Activated naive CD4-positive, alpha-beta T cell (primary cell): ENCODE results near the gene HES2.
"Not testable (repeated sequence)": the region's sequence is repeated elsewhere in the genome, so short reads cannot be mapped to it uniquely, and the experiment has no call there.

Experiments used
- DNase-seq, 4 experiments: peaks; one replicate each; lab custom pipeline; 2025; lab: John Stamatoyannopoulos, UW

Gene HES2

DNA sequence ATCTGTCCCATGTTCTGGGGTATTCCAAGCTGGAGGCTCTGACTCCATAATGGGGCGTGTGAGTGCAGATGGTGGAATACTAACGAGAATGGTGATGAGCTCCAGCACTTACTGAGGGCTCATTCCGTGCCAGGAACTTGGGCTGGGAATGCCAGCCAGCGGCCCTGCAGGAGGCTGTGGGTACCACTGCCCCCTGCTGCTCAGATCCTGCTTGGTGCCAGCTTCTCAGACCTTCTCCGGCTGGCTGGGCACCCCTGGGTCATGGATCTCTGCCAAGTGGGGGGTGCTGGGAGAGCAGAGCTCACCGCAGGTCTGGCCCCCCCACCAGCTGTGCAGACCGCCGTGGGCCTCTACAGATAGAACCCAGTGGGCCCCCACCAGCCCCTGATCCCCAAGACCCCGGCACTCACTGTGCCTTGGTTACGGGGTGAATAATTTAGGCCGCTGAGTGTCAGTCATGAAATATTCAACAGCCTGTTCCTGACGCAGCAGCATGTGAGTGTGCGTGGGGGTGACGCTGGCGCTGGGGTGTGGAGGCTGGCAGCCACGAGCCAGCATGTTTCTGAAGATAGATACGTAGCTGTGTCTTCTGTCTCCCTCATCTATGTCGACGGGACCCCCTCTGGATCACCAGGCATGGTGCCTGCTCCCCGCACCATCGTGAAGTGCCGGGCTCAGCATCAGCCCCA is 17.4 kb upstream of the HES2 start:
- not testable (repeated sequence) for DNase-seq

DNA sequence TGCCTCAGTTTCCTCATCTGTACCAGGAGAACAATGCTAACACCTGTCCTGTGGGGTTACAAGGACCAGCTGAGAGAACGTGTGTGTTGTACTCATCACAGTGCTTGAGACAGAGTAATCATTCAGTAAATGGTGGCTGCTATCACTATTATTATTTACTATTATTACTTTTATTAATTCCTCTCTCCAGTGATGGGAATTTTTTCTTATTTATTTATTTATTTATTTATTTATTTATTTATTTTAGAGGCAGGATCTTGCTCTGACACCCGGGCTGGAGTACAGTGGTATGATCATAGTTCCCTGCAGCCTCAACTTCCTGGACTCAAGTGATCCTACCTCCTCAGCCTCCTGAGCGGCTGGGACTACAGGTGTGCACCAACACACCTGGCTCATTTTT is 16.6 kb upstream of the HES2 start:
- not testable (repeated sequence) for DNase-seq

DNA sequence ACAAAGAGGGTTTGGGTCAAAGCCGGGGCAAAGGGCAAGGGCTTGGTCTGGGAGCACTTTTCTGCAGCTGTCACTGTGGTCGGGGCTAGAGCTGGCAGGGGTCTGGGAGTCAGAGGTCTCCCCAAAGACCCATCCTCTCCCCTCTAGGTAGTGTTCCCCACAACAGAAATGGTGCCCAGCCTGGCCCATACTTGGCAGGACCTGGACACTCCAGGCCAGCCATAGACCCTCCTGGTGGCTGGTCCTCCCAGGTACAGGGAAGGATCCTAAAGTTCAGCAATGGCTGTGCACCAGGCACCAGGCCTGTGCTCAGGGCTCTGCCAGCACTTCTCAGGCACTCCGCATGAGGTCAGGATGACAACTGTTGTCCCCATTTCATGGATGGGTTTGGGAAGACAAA is 15.8 kb upstream of the HES2 start:
- no peak for DNase-seq

DNA sequence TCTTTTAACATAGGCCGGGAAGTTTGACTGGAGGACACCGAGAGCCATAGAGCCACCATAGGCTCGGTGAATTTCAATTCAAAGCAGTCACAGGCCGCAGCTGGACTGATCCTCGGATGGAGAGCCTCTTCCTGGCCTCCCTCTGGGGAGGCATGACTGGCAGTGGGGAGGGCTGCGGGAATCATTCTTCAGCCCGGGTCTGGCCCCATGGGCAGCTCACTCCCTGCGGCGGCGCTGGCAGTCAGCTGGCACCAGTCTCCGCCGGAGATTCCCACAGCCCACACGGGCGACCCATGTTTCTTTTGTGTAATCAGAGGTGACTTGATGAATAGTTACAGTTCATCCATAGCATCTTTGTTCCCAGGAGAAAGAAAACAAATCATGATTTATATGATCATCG is 15.4 kb upstream of the HES2 start:
- DNase-seq: no peak

DNA sequence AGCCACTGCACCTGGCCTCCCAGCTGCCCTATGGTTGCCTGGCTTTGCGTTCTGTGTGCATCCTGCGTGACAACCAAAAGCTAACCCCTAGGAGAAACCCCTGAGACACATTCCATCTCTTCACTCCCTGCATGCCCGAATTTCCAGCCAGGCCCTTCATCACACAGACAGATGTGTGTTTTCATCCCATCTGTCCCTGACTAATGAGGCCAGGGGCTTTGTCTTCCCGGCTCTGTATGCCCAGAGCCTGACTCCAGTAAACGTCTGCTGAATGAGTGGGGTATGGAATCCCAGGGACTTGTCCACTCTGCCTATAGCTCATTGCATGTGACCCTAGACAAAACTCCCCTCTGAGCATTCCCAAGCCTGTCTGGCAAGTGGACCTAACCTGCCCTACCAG is 14.5 kb upstream of the HES2 start:
- no peak for DNase-seq

DNA sequence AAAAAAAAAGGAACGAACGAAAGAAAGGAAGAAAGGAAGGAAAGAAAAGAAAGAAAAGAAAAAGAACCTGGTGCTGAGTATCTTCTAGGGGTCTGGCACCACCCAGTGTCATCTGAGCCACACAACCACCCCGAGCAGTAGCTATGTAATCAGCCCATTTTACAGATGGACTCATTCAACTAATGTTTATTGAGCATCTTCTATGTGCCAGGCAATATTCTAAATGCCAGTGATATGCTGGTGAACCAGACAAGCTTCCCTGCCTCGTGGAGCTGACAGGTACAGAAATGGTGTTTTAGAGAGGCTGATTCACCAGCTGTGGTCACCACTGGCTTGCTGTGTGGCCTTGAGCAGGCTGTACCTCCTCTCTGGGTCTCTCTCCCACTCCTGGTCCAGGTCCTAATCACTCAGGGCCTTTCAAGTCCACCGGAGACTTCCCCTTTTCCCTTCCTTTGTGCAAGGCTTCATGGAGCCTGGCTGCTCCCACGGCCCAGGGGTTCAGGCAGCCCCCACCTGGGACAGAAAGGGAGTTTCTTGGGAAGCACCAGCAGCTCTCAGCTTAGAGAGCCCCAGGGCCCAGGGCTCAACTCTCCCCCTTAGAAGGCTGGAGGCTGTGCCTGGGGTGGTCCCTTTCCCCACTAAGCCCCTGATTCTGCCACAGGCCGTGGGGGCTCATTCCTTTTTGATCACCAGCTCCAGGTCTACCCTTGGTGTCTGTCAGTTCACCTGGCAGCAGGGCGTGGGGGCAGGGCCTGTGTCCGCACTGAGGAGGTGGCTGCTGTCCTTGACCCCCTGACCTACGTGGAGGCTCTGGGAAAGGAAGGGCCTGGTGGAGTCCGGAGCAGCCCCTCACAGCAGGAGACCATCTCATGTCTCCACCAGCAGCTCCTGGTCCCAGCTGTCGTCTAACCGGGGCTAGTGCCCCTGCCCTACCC is 12.2 kb upstream of the HES2 start:
- not testable (repeated sequence) for DNase-seq

DNA sequence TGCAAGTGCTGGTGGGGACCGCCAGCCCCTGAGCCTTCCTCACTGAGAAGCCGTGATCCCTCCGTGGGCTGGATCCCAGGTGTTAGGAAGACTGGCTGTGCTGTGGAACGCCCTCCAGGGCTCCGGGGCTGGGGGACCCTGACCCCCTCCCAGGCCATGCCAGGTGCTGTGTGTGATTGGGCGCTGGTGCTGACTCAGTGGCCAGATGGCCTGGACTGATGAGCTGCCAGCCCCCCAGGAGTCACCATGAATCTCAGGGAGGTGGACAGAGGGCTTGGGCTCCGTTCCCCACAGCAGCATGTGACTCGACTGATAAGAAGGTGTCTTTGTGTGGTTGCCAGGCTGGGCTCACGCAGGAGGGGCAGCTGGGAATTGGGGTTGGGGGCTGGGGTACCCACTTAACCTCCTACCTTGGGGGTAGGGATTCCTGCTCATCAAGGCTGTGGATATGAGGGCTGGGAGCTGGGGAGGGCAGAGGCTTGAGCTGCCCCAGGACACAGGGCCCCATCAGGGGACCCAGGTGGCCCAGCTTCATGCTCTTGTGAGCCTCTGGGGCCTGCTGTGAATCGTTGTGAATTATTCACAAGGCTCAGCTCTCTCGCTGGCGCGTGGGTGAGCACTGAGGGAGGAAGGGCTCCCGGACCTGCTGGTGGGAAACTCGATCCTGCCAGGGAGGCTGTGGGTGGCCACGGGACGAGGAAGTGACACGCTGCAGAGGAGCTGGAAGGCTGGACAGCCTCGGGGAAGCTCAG is 10.1 kb upstream of the HES2 start:
- not testable (repeated sequence) for DNase-seq

DNA sequence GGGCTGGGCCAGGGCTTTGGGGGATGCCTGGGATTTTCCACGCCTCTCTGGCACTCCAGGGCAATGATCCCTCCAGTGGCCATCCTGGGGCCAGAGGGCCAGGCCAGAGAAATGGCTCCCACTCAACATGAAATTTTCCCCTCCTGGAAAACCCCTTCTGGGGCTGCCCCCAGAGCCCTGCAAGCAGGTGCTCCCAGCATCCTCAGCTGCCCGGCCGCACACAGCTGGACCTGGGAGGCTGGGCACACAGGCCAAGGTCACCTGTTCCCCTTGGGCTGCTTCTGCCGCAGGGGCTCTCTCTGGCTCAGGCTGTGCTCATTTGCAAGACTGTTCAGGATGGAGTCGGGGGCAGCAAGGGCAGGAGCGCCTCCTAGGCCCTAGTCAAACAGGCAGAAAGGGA is 8.7 kb upstream of the HES2 start:
- DNase-seq: not testable (repeated sequence)

DNA sequence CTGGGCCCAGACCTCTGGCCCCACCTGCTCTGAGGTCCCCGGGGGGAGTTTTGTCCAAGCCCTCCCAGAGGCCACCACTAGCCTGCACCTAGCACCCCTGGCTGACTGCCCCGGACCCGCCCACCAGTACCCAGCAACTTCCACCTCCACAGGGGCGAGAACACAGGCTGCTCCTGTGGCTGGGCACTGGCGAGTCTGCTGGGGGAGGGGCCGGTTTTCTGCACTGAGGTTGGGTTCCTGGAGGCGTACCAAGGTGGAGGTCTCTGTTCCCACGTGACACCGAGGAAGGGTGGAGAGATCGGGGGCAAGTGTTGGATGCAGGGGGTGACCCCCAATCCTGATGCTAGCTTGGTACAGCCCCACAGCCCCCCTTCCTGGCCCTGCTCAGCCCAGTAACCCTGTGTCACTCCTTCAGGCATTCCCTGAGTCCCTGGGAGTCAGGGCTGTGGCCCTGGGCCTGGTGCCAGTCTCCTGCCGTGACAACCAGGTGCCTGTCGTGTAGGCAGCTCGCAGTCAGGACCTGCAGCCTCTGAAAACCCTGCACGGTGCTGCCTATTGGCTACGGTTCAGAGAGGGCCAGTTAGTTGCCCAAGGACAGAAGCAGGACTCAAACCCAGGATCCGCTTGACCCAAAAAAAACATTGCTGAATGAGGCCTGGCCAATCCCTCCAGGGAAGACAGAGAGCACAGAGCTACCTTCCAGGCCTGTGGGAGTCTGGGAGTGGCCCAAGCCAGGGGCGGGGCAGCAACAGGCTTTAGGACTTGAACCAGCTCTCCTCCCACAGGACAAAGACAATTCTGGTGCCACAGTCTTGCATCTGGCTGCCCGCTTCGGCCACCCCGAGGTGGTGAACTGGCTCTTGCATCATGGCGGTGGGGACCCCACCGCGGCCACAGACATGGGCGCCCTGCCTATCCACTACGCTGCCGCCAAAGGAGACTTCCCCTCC is 8.0 kb upstream of the HES2 start:
- no peak for DNase-seq

DNA sequence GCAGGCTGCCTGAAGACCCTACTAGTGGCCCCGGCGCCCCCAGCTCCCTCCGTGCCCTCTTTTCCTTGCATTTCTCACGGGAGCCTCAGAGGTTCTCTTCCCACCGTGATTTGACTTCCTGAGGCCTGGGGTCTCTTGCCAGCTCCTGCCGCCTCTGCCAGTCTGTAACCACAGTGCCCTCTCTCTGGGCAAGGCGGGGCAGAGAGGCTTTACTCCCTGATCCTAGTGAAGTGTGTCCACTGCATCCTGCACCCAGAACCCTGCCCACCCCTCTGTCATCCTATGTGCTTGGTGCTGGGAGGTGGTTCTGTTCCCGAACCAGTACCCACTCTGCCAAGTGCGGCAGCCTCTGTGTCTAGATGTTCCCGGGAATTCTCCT is 7.2 kb upstream of the HES2 start:
- no peak for DNase-seq

DNA sequence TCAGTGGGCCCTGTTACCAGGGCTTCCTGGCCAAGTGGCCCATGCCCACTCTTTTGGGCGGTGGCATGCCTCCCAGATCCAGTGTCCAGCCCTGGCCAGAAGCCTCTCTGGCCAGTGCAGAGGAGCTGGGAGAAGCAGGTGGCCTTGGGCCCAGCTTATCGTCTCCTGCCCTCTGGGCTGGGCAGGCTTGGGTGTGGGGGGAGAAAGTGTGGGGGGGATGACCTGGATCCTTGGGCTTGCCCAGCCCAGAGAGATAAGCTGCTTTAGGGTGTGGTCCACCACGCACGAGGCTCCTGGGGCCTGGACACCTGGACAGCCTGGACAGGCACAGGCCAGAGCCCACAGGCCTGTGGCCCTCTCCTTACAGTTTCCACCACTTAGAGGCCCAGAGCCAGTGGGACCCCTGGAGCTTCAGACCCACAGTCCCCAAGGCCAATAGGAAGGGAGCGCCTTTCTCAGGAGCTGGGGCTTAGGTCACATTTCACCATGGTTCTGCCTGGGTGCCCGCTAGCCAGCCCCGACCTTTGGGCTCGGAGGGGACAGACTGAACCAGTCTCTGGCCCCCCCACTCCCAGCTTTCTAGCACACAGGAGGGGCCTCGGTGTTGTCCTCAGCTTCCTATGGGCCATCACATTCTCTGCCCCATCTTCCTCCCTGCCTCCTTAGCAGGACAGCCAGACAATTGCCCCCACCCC is 6.7 kb upstream of the HES2 start:
- DNase-seq: no peak

DNA sequence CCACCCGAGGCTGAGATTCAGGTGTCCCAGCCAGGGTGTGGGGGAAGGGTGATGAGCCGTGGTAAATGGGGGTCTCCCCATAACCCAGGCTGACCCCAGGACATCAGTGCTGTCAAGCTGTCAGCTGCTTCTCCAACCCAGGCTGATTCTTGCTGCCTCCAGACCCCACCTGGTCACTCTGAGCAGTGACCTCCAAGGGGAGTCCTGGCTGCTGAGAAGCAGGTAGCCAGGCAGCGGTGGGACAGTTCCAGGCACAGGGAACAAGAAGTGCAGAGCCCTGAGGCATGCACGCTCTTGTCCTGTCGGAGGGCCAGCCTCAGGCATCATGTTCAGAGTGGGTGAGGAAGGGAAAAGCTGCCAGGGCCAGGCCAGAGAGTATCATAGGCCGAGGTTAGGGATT is 5.9 kb upstream of the HES2 start:
- DNase-seq: no peak

DNA sequence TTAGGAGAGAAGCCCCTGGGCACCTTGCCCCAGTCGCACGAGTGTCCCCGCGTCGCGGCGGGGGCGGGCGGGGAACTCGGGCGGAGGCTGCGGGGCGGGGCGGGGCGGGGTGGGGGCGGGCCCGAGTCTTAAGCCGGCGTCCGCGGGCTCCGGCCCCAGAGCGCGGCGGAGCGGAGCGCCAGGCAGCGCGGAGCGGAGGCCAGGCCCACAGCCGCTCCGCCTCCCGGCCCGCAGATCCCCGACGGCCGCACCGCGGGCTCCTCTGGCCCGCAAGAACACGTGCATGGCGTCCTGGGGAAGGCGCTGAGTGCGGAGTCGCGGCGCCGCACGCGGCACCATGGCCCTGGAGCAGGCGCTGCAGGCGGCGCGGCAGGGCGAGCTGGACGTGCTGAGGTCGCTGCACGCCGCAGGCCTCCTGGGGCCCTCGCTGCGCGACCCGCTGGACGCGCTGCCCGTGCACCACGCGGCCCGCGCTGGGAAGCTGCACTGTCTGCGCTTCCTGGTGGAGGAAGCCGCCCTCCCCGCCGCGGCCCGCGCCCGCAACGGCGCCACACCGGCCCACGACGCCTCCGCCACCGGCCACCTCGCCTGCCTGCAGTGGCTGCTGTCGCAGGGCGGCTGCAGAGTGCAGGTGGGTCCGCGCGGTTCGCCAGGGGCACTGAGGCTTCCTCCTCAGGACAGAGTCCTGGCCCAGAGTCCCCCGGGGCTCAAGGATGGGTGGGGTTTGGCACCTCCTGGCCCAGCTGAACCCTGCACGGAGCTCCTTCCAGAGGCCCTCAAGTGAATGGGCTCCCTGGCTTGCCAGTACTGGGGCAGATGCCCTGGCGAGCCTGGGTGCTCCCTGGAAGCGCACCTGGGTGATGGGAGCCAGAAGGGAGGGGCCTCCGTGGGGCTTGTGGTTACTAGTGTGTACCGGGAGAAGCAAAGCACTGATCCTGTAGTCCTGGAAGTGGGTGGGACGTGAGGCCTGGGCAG is 5.2 kb upstream of the HES2 start, which contains the start of gene ESPN:
Gene ESPN, plus strand, starts transcription at position 158 of the 975 bp plus-strand sequence. Its CDS starts 180 bp downstream, at position 338.
- DNase-seq: no peak

DNA sequence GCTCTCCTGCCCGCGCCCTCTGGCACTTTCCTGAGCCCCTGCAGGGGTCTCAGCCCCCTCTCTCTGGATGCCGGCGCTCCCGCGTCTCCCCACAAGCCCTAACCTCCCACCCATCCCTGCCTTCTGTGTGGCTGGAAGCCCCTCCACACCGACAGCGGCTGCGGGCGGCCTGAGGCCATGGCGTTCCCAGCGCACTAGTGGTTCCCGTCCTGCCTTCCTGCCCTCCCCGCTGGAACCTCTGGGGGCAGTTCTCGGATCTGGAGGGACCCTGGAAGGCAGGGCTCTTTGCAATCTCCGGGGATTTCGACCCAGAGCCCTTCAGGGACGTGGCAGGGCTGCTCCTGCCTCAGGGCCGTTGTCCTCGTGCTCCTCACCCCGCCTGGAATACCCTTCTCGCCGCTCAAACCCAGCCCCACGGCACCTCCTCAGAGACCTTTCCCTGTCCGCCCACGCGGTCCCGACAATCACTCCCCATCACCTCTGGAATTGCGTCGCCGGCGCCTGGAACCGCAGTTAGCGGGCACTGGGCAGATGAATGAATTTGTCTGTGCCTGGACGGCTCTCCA is 4.4 kb upstream of the HES2 start:
- no peak for DNase-seq

DNA sequence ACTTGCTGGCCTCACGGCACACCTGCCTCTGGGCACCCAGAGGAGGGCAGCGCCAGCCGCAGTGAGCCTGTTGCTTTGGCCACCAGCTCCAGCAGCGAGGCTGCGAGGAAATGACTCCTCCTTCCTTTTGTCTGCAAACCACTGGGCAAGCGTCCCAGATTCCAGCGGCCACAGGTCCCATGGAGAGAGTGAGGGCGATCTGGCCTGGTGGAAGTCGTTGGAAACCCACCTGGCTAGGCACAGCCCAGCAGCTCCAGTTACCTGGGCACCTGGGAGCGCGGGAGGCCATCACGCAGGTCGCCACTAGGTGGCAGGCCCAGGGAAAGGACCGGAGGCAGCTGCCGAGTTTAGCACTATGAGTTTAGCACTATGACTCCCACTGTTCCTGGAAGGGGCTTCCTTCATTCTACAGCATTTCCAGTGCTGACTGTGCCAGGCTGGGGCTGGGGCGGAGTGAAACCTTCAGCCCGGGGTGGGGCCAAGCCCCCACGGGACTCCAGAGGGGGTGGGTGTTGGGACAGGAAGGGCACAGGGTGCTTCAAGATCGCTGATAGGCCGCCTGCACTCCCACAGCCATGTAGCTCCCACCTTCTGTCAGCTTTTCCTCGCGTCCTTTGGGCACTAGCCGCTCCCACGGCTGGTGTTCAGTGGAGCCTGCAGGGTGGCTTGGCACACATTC is 3.7 kb upstream of the HES2 start:
- DNase-seq: peak; percentile 34 to 69 (median 52)

DNA sequence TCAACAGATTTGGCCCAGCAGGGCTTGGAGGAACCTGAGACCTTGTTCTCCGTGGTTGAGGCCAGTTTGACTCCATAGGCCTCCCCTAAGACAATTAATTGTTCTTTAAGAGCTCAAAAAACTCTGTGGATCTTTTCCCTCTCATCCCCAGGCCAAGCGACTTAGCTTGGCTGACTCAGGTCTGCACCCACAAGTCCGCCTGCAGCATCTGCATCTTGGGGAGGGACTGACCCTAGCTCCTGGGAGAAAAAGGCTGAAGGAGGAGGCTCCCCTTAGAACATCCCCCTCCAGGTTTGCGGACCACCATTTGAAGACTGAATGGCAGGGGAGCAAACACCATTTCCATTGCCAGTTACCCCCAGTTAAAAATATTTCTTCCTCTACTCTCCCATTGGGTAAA is 1.5 kb upstream of the HES2 start:
- DNase-seq: no peak

DNA sequence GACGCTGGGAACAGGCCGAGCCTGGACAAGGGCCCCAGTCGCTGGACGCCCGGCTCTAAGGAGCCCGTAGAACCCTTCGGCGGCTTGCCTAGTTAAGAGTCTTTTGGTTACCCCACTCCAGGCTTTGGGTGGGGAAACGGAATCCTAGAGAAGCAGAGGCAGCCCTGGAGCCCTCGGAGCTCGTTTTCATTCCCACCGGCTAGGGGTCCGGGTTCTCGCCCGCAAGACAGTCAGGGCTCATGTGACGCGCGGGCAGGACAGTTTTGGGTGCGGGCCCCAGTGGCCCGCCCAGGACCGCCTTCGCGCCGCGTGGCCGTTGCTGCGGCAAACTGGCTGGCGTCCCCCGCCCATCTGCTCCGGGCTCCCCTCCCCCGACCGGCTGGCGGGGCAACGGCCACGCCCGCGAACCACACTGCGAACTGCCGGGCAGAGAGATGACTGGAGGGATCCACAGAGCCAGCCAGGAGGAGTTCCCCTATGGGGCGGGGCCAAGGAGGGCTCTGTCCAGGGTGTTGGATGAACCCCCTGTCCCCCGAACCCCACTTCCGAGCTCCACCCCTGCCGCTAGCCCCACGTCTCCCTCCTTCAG is 829 bp upstream of the HES2 start:
- no peak for DNase-seq

DNA sequence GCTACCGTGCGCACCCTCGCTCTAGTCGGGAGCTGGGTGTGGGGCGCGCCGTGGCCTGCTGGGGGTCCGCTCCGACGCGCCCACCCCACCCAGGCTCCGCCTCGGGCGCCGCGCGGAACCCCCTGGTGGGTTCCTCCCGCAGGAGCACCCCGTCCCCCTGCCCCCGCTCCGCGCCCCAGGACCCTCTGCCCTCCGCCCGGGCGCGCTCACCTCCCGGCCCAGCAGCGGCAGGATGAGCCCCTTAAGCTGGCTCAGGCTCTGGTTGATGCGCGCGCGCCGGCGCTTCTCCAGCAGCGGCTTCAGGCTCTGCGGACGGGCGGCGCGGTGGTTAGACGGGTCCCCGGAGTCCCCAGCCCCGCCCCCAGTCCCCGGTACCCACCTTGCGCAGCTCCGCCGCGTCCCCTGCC is 319 bp downstream of the HES2 start:
- no peak for DNase-seq
